Keratinocyte (primary cell): ENCODE data around the gene GFOD2. TPM values are rescaled to one million over a fixed set of nuclear protein-coding genes. Genes with fewer than 3 reads are reported as not detected.
"Not testable (repeated sequence)": the region's sequence is repeated elsewhere in the genome, so short reads cannot be mapped to it uniquely, and the experiment has no call there.

Experiments used
- DNase-seq: peaks from one replicate; pipeline ENCODE4 v3.0.0-alpha.2; 2011; ENCODE audit warnings: low read depth, missing footprints, low spot score
- FAIRE-seq: peaks from 2 replicates; lab custom pipeline; 2011; peaks lifted over from hg19 to GRCh38; lab: Jason Lieb, UNC
- H2AFZ ChIP-seq: 2 replicates; pipeline ENCODE4 v1.6.0; 2012; ENCODE audit warnings: low read length, control low read depth, inconsistent platforms; ENCODE audit not compliant: control insufficient read depth
- H3K27ac ChIP-seq: 2 replicates; pipeline ENCODE4 v1.5.1; 2011; ENCODE audit warnings: low read length; ENCODE audit not compliant: control insufficient read depth, insufficient read depth
- H3K27me3 ChIP-seq: 3 replicates; pipeline ENCODE4 v1.6.0; 2011; ENCODE audit warnings: low read length; ENCODE audit not compliant: control insufficient read depth, insufficient read depth; ENCODE audit errors: extremely low read depth
- H3K36me3 ChIP-seq, 2 experiments: 2 replicates in 1 of 2; 3 replicates in 1 of 2; pipeline ENCODE4 v1.5.1; 2011; ENCODE audit warnings: low read length in 2 of 2, mild to moderate bottlenecking in 1 of 2; ENCODE audit not compliant: control insufficient read depth in 2 of 2, insufficient read depth in 2 of 2; ENCODE audit errors: extremely low read depth in 1 of 2
- H3K4me1 ChIP-seq: 3 replicates; pipeline ENCODE4 v1.5.1; 2011; ENCODE audit warnings: low read length; ENCODE audit not compliant: control insufficient read depth, insufficient read depth; ENCODE audit errors: extremely low read depth
- H3K4me2 ChIP-seq: 3 replicates; pipeline ENCODE4 v1.6.0; 2011; ENCODE audit warnings: low read depth, low read length; ENCODE audit not compliant: control insufficient read depth, insufficient read depth; ENCODE audit errors: extremely low read depth
- H3K4me3 ChIP-seq, 3 experiments: fragments of 200-600 bp in 1 of 3; sonication (generic) in 1 of 3; 2 replicates in 2 of 3; 3 replicates in 1 of 3; pipeline ENCODE4 v1.5.1; 2011 to 2016; ENCODE audit warnings: low read length in 3 of 3, mild to moderate bottlenecking in 3 of 3, control low read depth in 2 of 3, inconsistent platforms in 1 of 3, low read depth in 1 of 3, mixed read lengths in 1 of 3, mixed run types in 1 of 3, moderate library complexity in 1 of 3; ENCODE audit not compliant: control insufficient read depth in 2 of 3, insufficient read depth in 2 of 3; ENCODE audit errors: extremely low read depth in 1 of 3
- H3K79me2 ChIP-seq: 2 replicates; pipeline ENCODE4 v1.6.0; 2012; ENCODE audit warnings: low read length; ENCODE audit not compliant: control insufficient read depth, insufficient read depth
- H3K9ac ChIP-seq: 3 replicates; pipeline ENCODE4 v1.6.0; 2011; ENCODE audit warnings: low read length; ENCODE audit not compliant: control insufficient read depth, insufficient read depth; ENCODE audit errors: extremely low read depth
- H3K9me1 ChIP-seq: 3 replicates; pipeline ENCODE4 v1.6.0; 2011; ENCODE audit warnings: low read length; ENCODE audit not compliant: control insufficient read depth, insufficient read depth; ENCODE audit errors: extremely low read depth
- H3K9me3 ChIP-seq: 2 replicates; pipeline ENCODE4 v1.5.1; 2012; ENCODE audit warnings: low read depth, low read length; ENCODE audit not compliant: control insufficient read depth
- H4K20me1 ChIP-seq: 3 replicates; pipeline ENCODE4 v1.6.0; 2011; ENCODE audit warnings: low read length; ENCODE audit not compliant: control insufficient read depth, insufficient read depth; ENCODE audit errors: extremely low read depth
- EZH2 ChIP-seq: IDR thresholded peaks from one replicate; pipeline ENCODE4 v1.6.1; 2012; ENCODE audit warnings: inconsistent platforms, mild to moderate bottlenecking, low read length, moderate library complexity
- dilution Hi-C: fragments of 300-500 bp; cut with MboI; formaldehyde crosslinking; loops from one replicate; pipeline ENCODE4 v1.7.0; 2020; ENCODE audit warnings: low sequenced_read_pairs; ENCODE audit not compliant: extremely low pct_ligation_motif_present
- polyA plus RNA-seq, 5 experiments: library from polyadenylated mRNA; depleted of rRNA in 3 of 5; stranded (reverse) in 3 of 5; stranded (forward) in 1 of 5; unstranded in 1 of 5; fragments of >200 nt; gene quantifications; 1 replicate in 1 of 5; 2 replicates in 3 of 5; 3 replicates in 1 of 5; pipeline versions ENCODE4 v1.2.1 to v1.2.3, GENCODE V29; 2011 to 2012; ENCODE audit warnings: missing spikeins in 2 of 5, low read depth in 1 of 5, low replicate concordance in 1 of 5
- TF ChIP-seq, protein P1 (sequence below), 3 experiments: IDR thresholded peaks in 1 of 3; conservative IDR thresholded peaks in 1 of 3; optimal IDR thresholded peaks in 1 of 3; 2 replicates in 2 of 3; 3 replicates in 1 of 3; pipeline versions ENCODE3 to v1.5.1; 2011; ENCODE audit warnings: low read length in 3 of 3, mild to moderate bottlenecking in 3 of 3, moderate library complexity in 2 of 3, control low read depth in 1 of 3, inconsistent platforms in 1 of 3; ENCODE audit not compliant: insufficient read depth in 2 of 3; ENCODE audit errors: extremely low read depth in 1 of 3

Gene GFOD2
- polyA plus RNA-seq, 1 donor (not counting 4 experiments of a cell fraction or from before 2014, with no cell fraction given): 13.2 TPM

GRCh38 chr16:67697422-67698185, 21.5 kb downstream of the GFOD2 start:
- Histone ChIP-seq H3K27ac (no peak overlapping the region), H3K9ac (no peak overlapping the region), H3K4me3 (no peak overlapping the region), H2AFZ (no peak overlapping the region), H3K9me3 (no peaks in the 10 kb centered on the region), H4K20me1 (peaks cover 3% of the 10 kb centered on the region), H3K4me2 (no peak overlapping the region), H3K27me3 (no peaks in the 10 kb centered on the region), H3K79me2 (peaks cover 36% of the 10 kb centered on the region), H3K9me1 (no peaks in the 10 kb centered on the region), H3K4me1 (peaks cover 10% of the 10 kb centered on the region), H3K36me3 (peaks cover 3 to 4% of the 10 kb centered on the region in 2 experiments)
- no peak for TF ChIP-seq EZH2
- TF ChIP-seq, protein P1, sequence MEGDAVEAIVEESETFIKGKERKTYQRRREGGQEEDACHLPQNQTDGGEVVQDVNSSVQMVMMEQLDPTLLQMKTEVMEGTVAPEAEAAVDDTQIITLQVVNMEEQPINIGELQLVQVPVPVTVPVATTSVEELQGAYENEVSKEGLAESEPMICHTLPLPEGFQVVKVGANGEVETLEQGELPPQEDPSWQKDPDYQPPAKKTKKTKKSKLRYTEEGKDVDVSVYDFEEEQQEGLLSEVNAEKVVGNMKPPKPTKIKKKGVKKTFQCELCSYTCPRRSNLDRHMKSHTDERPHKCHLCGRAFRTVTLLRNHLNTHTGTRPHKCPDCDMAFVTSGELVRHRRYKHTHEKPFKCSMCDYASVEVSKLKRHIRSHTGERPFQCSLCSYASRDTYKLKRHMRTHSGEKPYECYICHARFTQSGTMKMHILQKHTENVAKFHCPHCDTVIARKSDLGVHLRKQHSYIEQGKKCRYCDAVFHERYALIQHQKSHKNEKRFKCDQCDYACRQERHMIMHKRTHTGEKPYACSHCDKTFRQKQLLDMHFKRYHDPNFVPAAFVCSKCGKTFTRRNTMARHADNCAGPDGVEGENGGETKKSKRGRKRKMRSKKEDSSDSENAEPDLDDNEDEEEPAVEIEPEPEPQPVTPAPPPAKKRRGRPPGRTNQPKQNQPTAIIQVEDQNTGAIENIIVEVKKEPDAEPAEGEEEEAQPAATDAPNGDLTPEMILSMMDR (optimal IDR thresholded peaks at IDR 0.05 in 1 of 3, IDR thresholded peaks at IDR 0.05 in 1 of 3, conservative IDR thresholded peaks at IDR 0.05 in 1 of 3; ENCODE audit: extremely low read depth in 1 of 3, insufficient read depth in 2 of 3, low read length in 3 of 3): no peak
- DNase-seq: no peak
- dilution Hi-C loops: no loop called here
- FAIRE-seq: no peak

DNA sequence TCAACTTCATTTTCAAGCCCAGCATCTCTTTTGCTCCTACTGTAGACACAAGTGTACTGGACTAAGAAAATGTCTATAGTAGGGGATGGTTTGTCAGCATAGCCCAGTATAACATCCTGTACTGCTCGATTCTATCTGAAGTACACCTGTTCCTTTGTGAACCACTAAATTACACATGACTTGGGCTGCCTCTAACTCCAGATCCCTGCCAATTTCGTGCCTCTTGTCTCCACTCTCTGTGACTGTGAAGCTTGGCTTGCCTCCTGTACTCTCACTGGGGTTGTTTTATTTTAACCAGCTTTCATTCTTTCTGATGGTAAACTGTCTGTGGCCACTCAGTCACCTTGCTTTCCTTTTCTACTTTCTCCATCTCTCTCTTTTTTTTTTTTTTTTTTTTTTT, 24.5 kb downstream of the GFOD2 start:
- Histone ChIP-seq H4K20me1 (peaks cover 3% of the 10 kb centered on the region), H3K4me3 (no peak overlapping the region), H3K27ac (no peak overlapping the region), H2AFZ (no peak overlapping the region), H3K79me2 (peaks cover 25% of the 10 kb centered on the region), H3K36me3 (peaks cover 2 to 3% of the 10 kb centered on the region in 2 experiments), H3K4me1 (peaks cover 10% of the 10 kb centered on the region), H3K9me1 (no peaks in the 10 kb centered on the region), H3K27me3 (no peaks in the 10 kb centered on the region), H3K4me2 (no peak overlapping the region), H3K9ac (no peak overlapping the region), H3K9me3 (no peaks in the 10 kb centered on the region)
- no peak for FAIRE-seq
- no peak for DNase-seq
- dilution Hi-C loops: no loop called here
- TF ChIP-seq, protein P1 (optimal IDR thresholded peaks at IDR 0.05 in 1 of 3, IDR thresholded peaks at IDR 0.05 in 1 of 3, conservative IDR thresholded peaks at IDR 0.05 in 1 of 3; ENCODE audit: extremely low read depth in 1 of 3, insufficient read depth in 2 of 3, low read length in 3 of 3): no peak
- TF ChIP-seq EZH2: no peak

- H3K27ac ChIP-seq, H2AFZ ChIP-seq, H3K27me3 ChIP-seq, H3K36me3 ChIP-seq, FAIRE-seq, H4K20me1 ChIP-seq, dilution Hi-C loops, DNase-seq, H3K9me3 ChIP-seq, H3K4me3 ChIP-seq, H3K4me2 ChIP-seq, H3K9ac ChIP-seq, H3K9me1 ChIP-seq: not testable (repeated sequence)
- peaks cover 22% of the 10 kb centered on the region for H3K79me2 ChIP-seq
- H3K4me1 ChIP-seq: peaks cover 10% of the 10 kb centered on the region
Observed at GRCh38 chr16:67693517-67694285, 25.4 kb downstream of the GFOD2 start.
